GM21360 (cell line): ENCODE data around the gene WDR90.

Experiments used
- ATAC-seq: cut with Tn5 transposase; IDR thresholded peaks from one replicate; pipeline ENCODE4 v1.9.1; 2021; ENCODE audit warnings: mild to moderate bottlenecking, moderate library complexity; ENCODE audit not compliant: unreplicated experiment

The WDR90 gene

GRCh38 chr16:658679-659571 lies 9.8 kb downstream of the WDR90 start:
- no peak for ATAC-seq

GRCh38 chr16:659618-660017 lies 10.5 kb downstream of the WDR90 start:
- ATAC-seq, result no peak

GRCh38 chr16:660132-660458 lies 10.9 kb downstream of the WDR90 start:
- ATAC-seq, result no peak

GRCh38 chr16:660459-661183 lies 11.5 kb downstream of the WDR90 start:
- ATAC-seq, result peak; percentile 50

- ATAC-seq, result no peak
These were observed 12.1 kb downstream of the WDR90 start for GRCh38 chr16:661184-661821.

GRCh38 chr16:662095-662494 lies 12.9 kb downstream of the WDR90 start:
- no peak for ATAC-seq

- ATAC-seq, result no peak
These were observed 13.4 kb downstream of the WDR90 start for GRCh38 chr16:662597-662996.

GRCh38 chr16:666572-666971 lies 17.4 kb downstream of the WDR90 start:
- no peak for ATAC-seq

GRCh38 chr16:667113-667779 lies 18.1 kb downstream of the WDR90 start:
- ATAC-seq, result no peak

- ATAC-seq, result peak; percentile 84
These were observed 18.8 kb downstream of the WDR90 start, which contains the start of gene RHOT2 for GRCh38 chr16:667780-668518. RHOT2 (plus strand) TSS chr16:668132; CDS start chr16:668200, 68 bp downstream.

GRCh38 chr16:668519-669171 lies 19.5 kb downstream of the WDR90 start:
- no peak for ATAC-seq

GRCh38 chr16:669666-670065 lies 20.5 kb downstream of the WDR90 start:
- no peak for ATAC-seq

- no peak for ATAC-seq
These were observed 21.6 kb downstream of the WDR90 start for GRCh38 chr16:670485-671352.

GRCh38 chr16:671353-672131 lies 22.4 kb downstream of the WDR90 start:
- no peak for ATAC-seq

GRCh38 chr16:672371-672770 lies 23.2 kb downstream of the WDR90 start:
- no peak for ATAC-seq

GRCh38 chr16:672851-673250 lies 23.7 kb downstream of the WDR90 start:
- no peak for ATAC-seq

- no peak for ATAC-seq
These were observed 24.3 kb downstream of the WDR90 start for GRCh38 chr16:673399-673991.
